Breast epithelium (tissue), 3 donors: Measurements from ENCODE around the gene SPOCK1.

ENCODE experiments used
- CTCF ChIP-seq, 3 donors: fragments of 450-650 bp; IDR thresholded peaks; one replicate each; pipeline ENCODE4 v1.5.1; 2016 to 2017; ENCODE audit warnings: antibody characterized with exemption in 3 of 3, mild to moderate bottlenecking in 3 of 3, moderate library complexity in 3 of 3
- POLR2A ChIP-seq: fragments of 450-650 bp; IDR thresholded peaks from one replicate; pipeline ENCODE4 v1.6.1; 2016; ENCODE audit warnings: antibody characterized with exemption, mild to moderate bottlenecking, moderate library complexity

GRCh38 chr5:137134920-137135532, 364.1 kb downstream of the SPOCK1 start:
- TF ChIP-seq POLR2A (no peak), CTCF (IDR thresholded peaks at IDR 0.05) (no peak)
